SK-N-SH (cell line): ENCODE results near the gene SCN2A. TPM values are rescaled to one million over a fixed set of nuclear protein-coding genes. Genes with fewer than 3 reads are reported as not detected.

Source experiments
- CTCF ChIA-PET: fragments of 300-600, 350-600 bp; formaldehyde crosslinking; extraction: SDS; loops from one replicate; lab custom pipeline; 2021; lab: Yijun Ruan, JAX
- POLR2A ChIA-PET: fragments of 350-600 bp; sonication (Branson Sonifier 250); formaldehyde crosslinking; extraction: SDS; loops from one replicate; lab custom pipeline; 2020; ENCODE audit warnings: antibody characterized with exemption, inconsistent platforms; lab: Yijun Ruan, JAX
- DNase-seq: peaks from one replicate; pipeline ENCODE4 v3.0.0; 2012
- H2AFZ ChIP-seq: fragments of 200-600 bp; sonication (generic); 2 replicates; pipeline ENCODE4 v1.8.1; 2016; ENCODE audit warnings: antibody characterized with exemption, mild to moderate bottlenecking, low read depth
- H3F3A ChIP-seq: fragments of 200-600 bp; sonication (generic); replicated peaks from 2 replicates; pipeline ENCODE3; 2016; ENCODE audit warnings: antibody characterized with exemption, mild to moderate bottlenecking; ENCODE audit not compliant: insufficient read depth
- H3K27ac ChIP-seq, 2 experiments: fragments of 200-500 bp in 1 of 2; fragments of 200-600 bp in 1 of 2; sonication (Bioruptor generic) in 1 of 2; sonication (generic), shearing (Covaris generic) in 1 of 2; 2 replicates each; pipeline versions ENCODE4 v1.5.1 to v1.6.1; 2014 to 2016; ENCODE audit warnings: low read depth in 2 of 2, inconsistent platforms in 1 of 2, low read length in 1 of 2, mild to moderate bottlenecking in 1 of 2, mixed read lengths in 1 of 2
- H3K27me3 ChIP-seq: fragments of 200-600 bp; sonication (generic), shearing (Covaris generic); 2 replicates; pipeline ENCODE4 v1.6.1; 2016; ENCODE audit warnings: mixed run types; ENCODE audit not compliant: insufficient read depth
- H3K36me3 ChIP-seq, 2 experiments: fragments of 200-500 bp in 1 of 2; fragments of 200-600 bp in 1 of 2; sonication (Bioruptor generic) in 1 of 2; sonication (generic) in 1 of 2; replicated peaks in 1 of 2; 2 replicates each; pipeline versions ENCODE3 to v1.5.1; 2014 to 2016; ENCODE audit warnings: low read length in 1 of 2, mild to moderate bottlenecking in 1 of 2; ENCODE audit not compliant: insufficient read depth in 2 of 2, control insufficient read depth in 1 of 2
- H3K4me1 ChIP-seq, 2 experiments: fragments of 200-500 bp in 1 of 2; fragments of 200-600 bp in 1 of 2; sonication (Bioruptor generic) in 1 of 2; sonication (generic), shearing (Covaris generic) in 1 of 2; 2 replicates each; pipeline versions ENCODE4 v1.5.1 to v1.6.1; 2014 to 2016; ENCODE audit warnings: low read depth in 1 of 2, low read length in 1 of 2, mixed run types in 1 of 2; ENCODE audit not compliant: insufficient read depth in 2 of 2, control insufficient read depth in 1 of 2
- H3K4me2 ChIP-seq: fragments of 200-600 bp; sonication (generic), shearing (Covaris generic); 2 replicates; pipeline ENCODE4 v1.6.1; 2017; ENCODE audit warnings: mixed run types
- H3K4me3 ChIP-seq, 2 experiments: fragments of 200-500 bp in 1 of 2; fragments of 200-600 bp in 1 of 2; sonication (Bioruptor generic) in 1 of 2; sonication (generic), shearing (Covaris generic) in 1 of 2; 2 replicates each; pipeline versions ENCODE4 v1.5.1 to v1.8.1; 2014 to 2016; ENCODE audit warnings: low read depth in 2 of 2, inconsistent platforms in 1 of 2, low read length in 1 of 2, mild to moderate bottlenecking in 1 of 2, mixed read lengths in 1 of 2, moderate library complexity in 1 of 2
- H3K79me2 ChIP-seq: fragments of 200-600 bp; sonication (generic); 2 replicates; pipeline ENCODE4 v1.8.1; 2017; ENCODE audit warnings: mild to moderate bottlenecking; ENCODE audit not compliant: insufficient read depth
- H3K9ac ChIP-seq: fragments of 200-600 bp; sonication (generic); 2 replicates; pipeline ENCODE4 v1.6.1; 2017; ENCODE audit warnings: mixed run types
- H3K9me2 ChIP-seq: fragments of 200-600 bp; sonication (generic); 2 replicates; pipeline ENCODE4 v1.6.1; 2017; ENCODE audit warnings: mixed run types
- H3K9me3 ChIP-seq: fragments of 200-600 bp; sonication (generic); 2 replicates; pipeline ENCODE4 v1.6.1; 2017; ENCODE audit warnings: mixed run types, mild to moderate bottlenecking, moderate library complexity
- H4K20me1 ChIP-seq: fragments of 200-600 bp; sonication (generic); 2 replicates; pipeline ENCODE4 v1.6.1; 2017; ENCODE audit warnings: mild to moderate bottlenecking, mixed run types; ENCODE audit not compliant: insufficient read depth
- CTCF ChIP-seq: fragments of 200-600 bp; sonication (generic); IDR thresholded peaks from 2 replicates; pipeline ENCODE4 v1.6.1; 2017; ENCODE audit warnings: antibody characterized with exemption, mild to moderate bottlenecking, moderate library complexity
- FOXJ3 ChIP-seq: sonication (generic); formaldehyde crosslinking; IDR thresholded peaks from 2 replicates; pipeline ENCODE4 v1.5.1; 2020; ENCODE audit warnings: mild to moderate bottlenecking, missing genetic modification reagents
- FOXM1 ChIP-seq: IDR thresholded peaks from 2 replicates; pipeline ENCODE4 v1.4.0; 2012; ENCODE audit warnings: low read depth, mild to moderate bottlenecking
- RFX5 ChIP-seq: IDR thresholded peaks from 2 replicates; pipeline ENCODE4 v1.6.1; 2012; ENCODE audit warnings: mild to moderate bottlenecking, improper control_type of control experiment, low read length
- RXRA ChIP-seq: IDR thresholded peaks from 2 replicates; pipeline ENCODE4 v1.4.0; 2012; ENCODE audit warnings: low read depth, mild to moderate bottlenecking, borderline replicate concordance
- SMC3 ChIP-seq: IDR thresholded peaks from 2 replicates; pipeline ENCODE4 v1.6.1; 2012; ENCODE audit warnings: low read depth, low read length, improper control_type of control experiment
- TEAD4 ChIP-seq: IDR thresholded peaks from 2 replicates; pipeline ENCODE4 v1.4.0; 2012; ENCODE audit warnings: mild to moderate bottlenecking, borderline replicate concordance; ENCODE audit not compliant: insufficient read depth
- USF1 ChIP-seq: IDR thresholded peaks from 2 replicates; pipeline ENCODE4 v1.4.0; 2012; ENCODE audit warnings: low read depth, borderline replicate concordance
- ZBTB33 ChIP-seq: IDR thresholded peaks from 2 replicates; pipeline ENCODE4 v1.4.0; 2012; ENCODE audit warnings: low read depth, borderline replicate concordance
- WGBS: methylation state at CpG from one replicate; pipeline ENCODE4 v1.1.6; 2017; ENCODE audit warnings: low lambda C conversion rate; 5-methylcytosine and 5-hydroxymethylcytosine counted together
- polyA plus RNA-seq, 3 experiments: library from polyadenylated mRNA; depleted of rRNA; stranded (reverse); fragments of >200 nt; gene quantifications; 2 replicates each; pipeline ENCODE4 v1.2.3, GENCODE V29; 2012

SCN2A gene
- polyA plus RNA-seq, 1 of the 3 experiments (the other 2 are of a cell fraction) = 5.1 TPM

GRCh38 chr2:165203689-165204559 is 35.3 kb upstream of the SCN2A start, which contains the start of gene SCN3A (continued):
- peak; percentile 44; the same call in 1 of the 2 replicates for TF ChIP-seq RFX5

GRCh38 chr2:165205865-165206264 is 33.3 kb upstream of the SCN2A start:
- Histone ChIP-seq H3K36me3 (no peaks in the 10 kb centered on the region), H3K4me1 (no peaks in the 10 kb centered on the region; a peak in 1 of 4 replicates), H3K27me3 (no peaks in the 10 kb centered on the region), H3K79me2 (no peaks in the 10 kb centered on the region), H3K9me2 (no peaks in the 10 kb centered on the region; the same call in 1 of the 2 replicates), H3K4me2 (no peak overlapping the region), H2AFZ (no peak overlapping the region), H4K20me1 (no peaks in the 10 kb centered on the region), H3K9me3 (no peaks in the 10 kb centered on the region), H3F3A (no peaks in the 10 kb centered on the region), H3K4me3 (no peak overlapping the region), H3K27ac (no peak overlapping the region), H3K9ac (no peak overlapping the region)
- ChIA-PET CTCF (interaction anchor here (0.6 to 11.3 kb wide), 8 partner anchors 7 to 523 kb away, joined by 3 to 300 read pairs (median 10); no protein-coding TSS in a partner anchor), POLR2A (no interaction called here)
- DNase-seq = no peak
- TF ChIP-seq FOXM1 (no peak), FOXJ3 (CRISPR knock-in tag) (no peak), SMC3 (no peak), ZBTB33 (no peak), RXRA (no peak), TEAD4 (no peak), USF1 (no peak), CTCF (no peak)
- 75% methylated on average over 2 of the region's 2 CpGs for WGBS
